ENCODE results near the gene MCC. TPM values are rescaled to one million over a fixed set of nuclear protein-coding genes. Genes with fewer than 3 reads are reported as not detected.
A peak's percentile ranks its signal among the peaks of the same experiment; 100 is the strongest.

MCC gene
- total RNA-seq, 4 donors from 2014 or later: 5.1 to 22.3 (median 13.0) TPM

DNA sequence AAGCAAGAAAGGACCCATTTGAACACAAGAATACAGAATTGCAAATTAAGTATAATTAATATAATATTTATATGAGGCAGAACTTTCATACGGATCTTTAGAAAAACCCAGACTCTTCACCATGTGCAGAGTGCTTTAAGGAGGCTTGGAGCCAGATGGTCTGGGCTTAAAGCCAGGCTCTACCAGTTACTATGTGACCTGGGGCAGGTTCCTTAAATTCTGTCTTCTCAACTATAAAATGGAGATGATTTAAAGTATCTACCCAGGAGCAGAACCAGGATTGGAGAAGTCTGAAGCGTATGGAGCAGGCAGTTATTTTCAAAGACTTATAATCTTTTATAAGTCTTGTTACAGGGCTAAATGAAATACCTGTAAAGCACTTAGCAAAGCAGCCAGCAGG is 255.6 kb downstream of the MCC start:
- no peaks in the 10 kb centered on the region for H3K4me1 ChIP-seq
- no peaks in the 10 kb centered on the region for H3K36me3 ChIP-seq
- no peak overlapping the region for H3K4me3 ChIP-seq (replicated peaks in 1 of 3)
- H3K27me3 ChIP-seq: no peaks in the 10 kb centered on the region
- intact Hi-C loops (cut with DNase I): no loop called here
- no peak overlapping the region for H3K27ac ChIP-seq
- peak; percentile 60 to 75 for DNase-seq
- no peak for TF ChIP-seq POLR2A (IDR thresholded peaks at IDR 0.05)
- TF ChIP-seq, protein P1, sequence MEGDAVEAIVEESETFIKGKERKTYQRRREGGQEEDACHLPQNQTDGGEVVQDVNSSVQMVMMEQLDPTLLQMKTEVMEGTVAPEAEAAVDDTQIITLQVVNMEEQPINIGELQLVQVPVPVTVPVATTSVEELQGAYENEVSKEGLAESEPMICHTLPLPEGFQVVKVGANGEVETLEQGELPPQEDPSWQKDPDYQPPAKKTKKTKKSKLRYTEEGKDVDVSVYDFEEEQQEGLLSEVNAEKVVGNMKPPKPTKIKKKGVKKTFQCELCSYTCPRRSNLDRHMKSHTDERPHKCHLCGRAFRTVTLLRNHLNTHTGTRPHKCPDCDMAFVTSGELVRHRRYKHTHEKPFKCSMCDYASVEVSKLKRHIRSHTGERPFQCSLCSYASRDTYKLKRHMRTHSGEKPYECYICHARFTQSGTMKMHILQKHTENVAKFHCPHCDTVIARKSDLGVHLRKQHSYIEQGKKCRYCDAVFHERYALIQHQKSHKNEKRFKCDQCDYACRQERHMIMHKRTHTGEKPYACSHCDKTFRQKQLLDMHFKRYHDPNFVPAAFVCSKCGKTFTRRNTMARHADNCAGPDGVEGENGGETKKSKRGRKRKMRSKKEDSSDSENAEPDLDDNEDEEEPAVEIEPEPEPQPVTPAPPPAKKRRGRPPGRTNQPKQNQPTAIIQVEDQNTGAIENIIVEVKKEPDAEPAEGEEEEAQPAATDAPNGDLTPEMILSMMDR (IDR thresholded peaks at IDR 0.05): no peak
- no peaks in the 10 kb centered on the region for H3K9me3 ChIP-seq
- WGBS, 2 donors: 21 to 32% methylated on average over 2 of the region's 2 CpGs

DNA sequence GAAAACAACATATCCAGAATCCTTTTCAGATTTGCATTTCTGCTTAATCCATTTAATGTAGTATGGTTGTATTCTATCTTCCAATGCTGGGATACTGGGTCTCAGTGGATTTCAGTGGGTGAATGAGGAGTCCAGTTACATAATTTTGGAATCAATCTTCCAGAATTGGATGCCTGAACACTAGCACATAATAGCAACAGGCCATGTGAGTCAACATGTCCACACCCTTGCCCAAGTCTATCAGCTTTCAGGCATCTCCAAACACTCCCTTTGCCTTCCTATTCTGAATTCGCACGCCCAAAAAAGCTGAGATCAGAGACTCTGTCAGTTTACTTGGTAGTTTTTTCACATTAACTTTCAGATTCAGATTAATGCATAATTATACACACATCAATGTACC is 256.0 kb downstream of the MCC start:
- intact Hi-C loops (cut with DNase I): no loop called here
- Histone ChIP-seq H3K27me3 (no peaks in the 10 kb centered on the region), H3K27ac (no peak overlapping the region), H3K9me3 (no peaks in the 10 kb centered on the region), H3K36me3 (no peaks in the 10 kb centered on the region), H3K4me3 (replicated peaks in 1 of 3) (no peak overlapping the region), H3K4me1 (no peaks in the 10 kb centered on the region)
- no peak for DNase-seq
- TF ChIP-seq, protein P1 (IDR thresholded peaks at IDR 0.05): no peak
- no peak for TF ChIP-seq POLR2A (IDR thresholded peaks at IDR 0.05)
- WGBS, 2 donors: 47 to 65% methylated on average over 2 of the region's 2 CpGs

DNA sequence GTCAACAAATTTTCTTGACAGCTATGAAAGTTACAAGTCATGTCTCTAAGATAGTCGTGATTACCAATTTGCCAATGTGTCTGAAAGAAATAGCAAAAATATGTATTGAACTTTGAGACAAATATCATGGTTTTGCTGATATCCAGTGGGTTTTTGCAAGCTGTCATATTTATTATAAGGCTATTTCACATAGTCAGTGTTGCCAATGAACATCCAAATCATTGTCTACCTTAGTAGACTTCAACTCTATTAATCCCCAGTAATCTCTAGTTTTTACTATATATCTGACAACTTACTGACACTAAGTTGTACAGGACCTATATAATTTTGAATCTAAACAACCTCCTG is 256.6 kb downstream of the MCC start:
- intact Hi-C loops (cut with DNase I): no loop called here

DNA sequence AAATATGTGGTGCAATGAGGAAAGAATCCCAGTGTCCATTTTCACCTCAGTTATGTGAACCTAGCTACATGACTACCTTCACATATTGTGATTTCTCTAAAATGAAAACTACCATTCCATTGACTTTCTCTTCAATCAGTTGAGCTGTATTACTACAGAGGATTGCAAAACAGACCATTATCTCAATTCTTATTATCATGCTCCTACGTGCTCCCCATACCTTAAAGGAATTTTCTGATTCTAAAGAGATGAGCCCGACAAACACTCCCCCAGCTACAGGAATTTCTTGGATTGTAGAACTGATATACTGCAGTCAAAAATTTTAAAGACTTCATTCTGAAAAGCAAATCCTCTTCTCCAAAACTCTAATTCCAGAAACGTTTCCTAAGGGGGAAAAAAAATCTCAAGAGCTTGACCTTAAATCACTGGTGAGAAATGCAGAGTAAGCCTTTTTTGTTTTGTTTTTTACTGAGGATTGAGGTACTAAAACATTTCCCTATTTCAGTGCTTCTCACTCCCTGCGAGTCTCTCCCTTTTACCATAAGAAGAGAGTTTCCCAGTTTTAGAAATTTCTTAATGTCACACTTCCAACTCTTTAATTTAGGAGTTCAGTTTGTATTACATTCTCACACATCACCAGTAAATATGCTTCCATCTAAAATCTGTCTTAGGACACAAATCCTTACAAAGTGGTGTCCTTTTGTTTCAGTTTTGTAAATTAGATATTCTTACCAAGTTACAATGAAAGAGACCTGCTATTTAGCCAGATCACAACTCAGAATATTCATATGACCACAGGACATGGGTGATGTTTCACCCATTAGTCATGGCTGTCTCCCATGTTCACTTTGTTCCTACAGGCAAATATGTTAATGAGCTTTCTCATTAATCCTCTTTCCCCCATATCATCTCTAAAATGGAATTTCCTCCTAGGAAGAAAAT is 257.3 kb downstream of the MCC start:
- intact Hi-C loops (cut with DNase I): no loop called here
- DNase-seq: no peak
- 65 to 66% methylated on average over 4 of the region's 4 CpGs for WGBS, 2 donors
- no peaks in the 10 kb centered on the region for H3K4me1 ChIP-seq
- H3K36me3 ChIP-seq: no peaks in the 10 kb centered on the region
- no peak for TF ChIP-seq POLR2A (IDR thresholded peaks at IDR 0.05)
- TF ChIP-seq, protein P1 (IDR thresholded peaks at IDR 0.05): no peak
- no peaks in the 10 kb centered on the region for H3K9me3 ChIP-seq
- no peaks in the 10 kb centered on the region for H3K27me3 ChIP-seq
- H3K4me3 ChIP-seq (replicated peaks in 1 of 3): no peak overlapping the region
- no peak overlapping the region for H3K27ac ChIP-seq

More for the DNA sequence above, 256.6 kb downstream of the MCC start:
- no peaks in the 10 kb centered on the region for H3K36me3 ChIP-seq
- H3K27ac ChIP-seq: no peak overlapping the region
- no peaks in the 10 kb centered on the region for H3K4me1 ChIP-seq
- TF ChIP-seq POLR2A (IDR thresholded peaks at IDR 0.05): no peak
- TF ChIP-seq, protein P1 (IDR thresholded peaks at IDR 0.05): no peak
- H3K4me3 ChIP-seq (replicated peaks in 1 of 3): no peak overlapping the region
- no peak for DNase-seq
- 81 to 91% methylated on average over 1 of the region's 1 CpG for WGBS, 2 donors
- H3K27me3 ChIP-seq: no peaks in the 10 kb centered on the region
- H3K9me3 ChIP-seq: no peaks in the 10 kb centered on the region

DNA sequence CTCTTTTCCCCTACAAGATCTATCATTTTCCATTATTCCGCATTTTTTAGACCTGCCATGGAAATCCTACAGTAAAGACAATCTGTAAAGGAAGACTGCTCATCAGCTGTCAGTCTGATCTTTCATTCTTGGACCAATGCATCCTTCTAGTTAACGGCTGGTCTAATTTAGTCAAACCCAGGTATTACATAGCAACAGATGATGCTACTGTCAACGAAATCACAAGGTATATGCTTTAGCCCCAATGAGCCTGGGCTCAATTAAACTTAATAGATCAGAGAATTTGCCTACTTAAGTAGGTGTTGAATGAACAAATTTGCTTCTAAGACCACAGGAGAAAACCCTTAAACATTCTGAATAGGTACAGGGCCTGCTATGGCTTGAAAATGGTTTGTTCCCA is 260.5 kb downstream of the MCC start:
- intact Hi-C loops (cut with DNase I): no loop called here
- TF ChIP-seq, protein P1 (IDR thresholded peaks at IDR 0.05): no peak
- no peak for TF ChIP-seq POLR2A (IDR thresholded peaks at IDR 0.05)
- Histone ChIP-seq H3K36me3 (no peaks in the 10 kb centered on the region), H3K4me3 (replicated peaks in 1 of 3) (no peak overlapping the region), H3K27ac (no peak overlapping the region), H3K27me3 (no peaks in the 10 kb centered on the region), H3K4me1 (peaks cover 0 to 6% of the 10 kb centered on the region in 2 donors), H3K9me3 (no peaks in the 10 kb centered on the region)
- DNase-seq: no peak
- 78 to 83% methylated on average over 3 of the region's 3 CpGs for WGBS, 2 donors

All from thyroid gland (tissue), 4 donors.